Measurements from ENCODE around the gene FBXO3.

Gene FBXO3

DNA sequence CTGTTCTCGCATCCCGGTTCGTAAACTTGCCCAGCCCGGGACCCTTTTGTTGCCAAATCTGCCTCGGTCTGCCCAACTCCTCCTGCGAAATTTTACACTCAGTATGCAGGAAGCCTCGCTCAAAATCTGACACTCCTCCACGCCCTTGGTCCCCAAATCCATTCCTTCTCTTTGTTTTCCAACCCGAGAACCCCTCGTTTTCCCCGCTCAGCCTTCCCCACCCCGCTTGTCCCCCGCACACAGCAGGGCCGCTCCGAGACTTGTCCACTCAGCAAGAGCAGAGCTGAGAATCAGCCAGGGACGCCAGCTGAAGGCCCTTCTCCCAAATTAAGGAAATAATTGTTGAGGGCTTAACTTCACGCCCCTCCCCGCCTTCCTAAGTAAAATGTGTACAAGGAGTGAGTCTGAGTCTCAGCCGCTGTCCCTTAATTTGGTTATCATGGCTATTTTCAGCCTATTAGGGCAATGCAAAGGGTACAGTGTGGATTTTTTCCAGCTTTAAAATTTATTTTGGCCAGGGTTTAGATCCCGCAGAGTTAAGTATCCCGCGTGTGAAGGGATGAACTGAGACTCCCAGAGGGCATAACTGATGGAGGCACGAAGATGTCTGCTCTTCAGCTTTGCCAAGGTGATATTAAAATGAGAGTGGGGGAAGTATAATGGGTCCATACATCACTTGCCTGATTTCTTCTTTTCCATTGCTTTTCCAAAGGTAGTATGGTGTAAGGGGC, 581 bp upstream of the FBXO3 start:
- Mint-ChIP-seq H3K4me3 (peak overlapping the region; percentile 98), H3K36me3 (ENCODE audit: low read depth) (peaks cover 4% of the 10 kb centered on the region), H3K4me1 (peaks cover 45% of the 10 kb centered on the region), H3K27me3 (ENCODE audit: low read depth, poor library complexity) (peaks cover 51% of the 10 kb centered on the region), H3K9me3 (no peaks in the 10 kb centered on the region), H3K27ac (no peak overlapping the region)
- TF ChIP-seq, protein P1, sequence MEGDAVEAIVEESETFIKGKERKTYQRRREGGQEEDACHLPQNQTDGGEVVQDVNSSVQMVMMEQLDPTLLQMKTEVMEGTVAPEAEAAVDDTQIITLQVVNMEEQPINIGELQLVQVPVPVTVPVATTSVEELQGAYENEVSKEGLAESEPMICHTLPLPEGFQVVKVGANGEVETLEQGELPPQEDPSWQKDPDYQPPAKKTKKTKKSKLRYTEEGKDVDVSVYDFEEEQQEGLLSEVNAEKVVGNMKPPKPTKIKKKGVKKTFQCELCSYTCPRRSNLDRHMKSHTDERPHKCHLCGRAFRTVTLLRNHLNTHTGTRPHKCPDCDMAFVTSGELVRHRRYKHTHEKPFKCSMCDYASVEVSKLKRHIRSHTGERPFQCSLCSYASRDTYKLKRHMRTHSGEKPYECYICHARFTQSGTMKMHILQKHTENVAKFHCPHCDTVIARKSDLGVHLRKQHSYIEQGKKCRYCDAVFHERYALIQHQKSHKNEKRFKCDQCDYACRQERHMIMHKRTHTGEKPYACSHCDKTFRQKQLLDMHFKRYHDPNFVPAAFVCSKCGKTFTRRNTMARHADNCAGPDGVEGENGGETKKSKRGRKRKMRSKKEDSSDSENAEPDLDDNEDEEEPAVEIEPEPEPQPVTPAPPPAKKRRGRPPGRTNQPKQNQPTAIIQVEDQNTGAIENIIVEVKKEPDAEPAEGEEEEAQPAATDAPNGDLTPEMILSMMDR (IDR thresholded peaks at IDR 0.05): no peak
- DNase-seq: peak; percentile 38

DNA sequence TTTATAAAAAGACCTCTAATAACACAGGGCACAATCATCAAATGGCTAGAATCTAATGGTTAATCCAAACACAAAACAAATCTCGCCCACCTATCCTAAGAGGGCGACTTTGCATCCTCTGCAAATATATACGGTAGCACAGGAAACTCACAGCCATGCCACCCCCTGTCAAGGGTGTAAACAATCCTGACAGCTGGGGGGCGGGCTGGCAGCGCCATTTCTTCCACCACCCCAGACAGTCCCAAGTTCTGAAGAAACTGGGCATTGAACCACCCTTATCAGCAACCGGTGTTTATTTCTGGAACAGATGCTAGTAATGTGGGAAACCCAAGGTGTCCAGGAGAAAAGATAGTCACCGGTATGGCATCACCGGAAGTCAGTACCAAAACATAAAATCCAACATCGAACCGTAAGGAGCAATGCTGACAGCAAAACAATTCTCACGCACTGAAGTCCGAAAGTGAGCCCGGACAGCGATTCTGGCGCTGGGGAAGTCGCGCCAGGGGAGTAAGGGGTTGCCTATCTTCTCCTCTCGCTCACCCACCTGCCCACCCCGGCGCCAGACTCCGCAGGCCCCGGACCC, 825 bp downstream of the FBXO3 start:
- Mint-ChIP-seq H3K4me3 (peak overlapping the region; percentile 98), H3K27me3 (ENCODE audit: low read depth, poor library complexity) (peaks cover 43% of the 10 kb centered on the region), H3K27ac (no peak overlapping the region), H3K4me1 (peaks cover 31% of the 10 kb centered on the region), H3K9me3 (no peaks in the 10 kb centered on the region), H3K36me3 (ENCODE audit: low read depth) (peaks cover 13% of the 10 kb centered on the region)
- TF ChIP-seq, protein P1 (IDR thresholded peaks at IDR 0.05): no peak
- peak; percentile 20 for DNase-seq

DNA sequence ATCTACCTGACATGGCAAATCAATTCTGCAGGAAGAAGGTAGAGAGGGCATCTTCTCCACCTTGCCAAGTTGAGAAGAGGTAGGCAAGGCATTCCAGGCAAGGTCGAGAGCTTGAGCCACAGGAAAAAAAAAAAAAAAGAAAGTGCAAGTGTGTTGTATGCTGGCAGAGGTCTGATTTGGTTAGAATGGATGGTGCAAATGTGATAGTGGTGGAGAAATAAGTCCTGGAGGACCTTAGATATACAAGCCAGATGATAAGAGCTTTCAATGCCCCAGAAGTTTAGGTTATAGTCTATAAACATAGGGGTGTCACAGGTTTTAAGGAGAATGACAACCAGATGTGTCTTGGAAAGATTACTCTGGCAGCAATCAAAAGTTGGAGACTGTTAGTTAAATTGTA, 1.4 kb downstream of the FBXO3 start:
- H3K9me3 Mint-ChIP-seq: no peaks in the 10 kb centered on the region
- H3K27ac Mint-ChIP-seq: no peak overlapping the region
- H3K27me3 Mint-ChIP-seq (ENCODE audit: low read depth, poor library complexity): peaks cover 41% of the 10 kb centered on the region
- peaks cover 17% of the 10 kb centered on the region for H3K36me3 Mint-ChIP-seq (ENCODE audit: low read depth)
- TF ChIP-seq, protein P1 (IDR thresholded peaks at IDR 0.05): no peak
- H3K4me1 Mint-ChIP-seq: peaks cover 25% of the 10 kb centered on the region
- peak overlapping the region; percentile 67 for H3K4me3 Mint-ChIP-seq
- DNase-seq: no peak

DNA sequence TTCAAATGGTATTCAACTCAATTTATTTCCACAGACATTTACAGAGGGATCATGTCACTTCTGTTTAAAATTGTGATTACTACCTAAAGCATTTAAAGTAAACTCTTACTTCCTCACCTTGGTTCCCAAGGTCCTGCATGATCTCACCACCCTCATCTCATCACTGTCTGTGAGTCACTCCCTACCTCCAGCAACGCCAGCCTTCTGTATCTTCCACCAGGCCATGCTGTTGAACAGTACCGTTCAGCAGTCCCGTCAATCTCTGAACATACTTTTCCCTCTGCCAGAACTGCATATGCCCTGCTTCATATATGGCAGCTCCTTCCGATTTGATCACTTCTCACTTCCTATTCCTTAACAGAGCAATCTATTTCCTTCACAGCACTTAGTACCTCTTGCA, 2.0 kb downstream of the FBXO3 start:
- Mint-ChIP-seq H3K27me3 (ENCODE audit: low read depth, poor library complexity) (peaks cover 41% of the 10 kb centered on the region), H3K4me1 (peaks cover 23% of the 10 kb centered on the region), H3K27ac (no peak overlapping the region), H3K36me3 (ENCODE audit: low read depth) (peaks cover 21% of the 10 kb centered on the region), H3K4me3 (peak overlapping the region; percentile 67), H3K9me3 (no peaks in the 10 kb centered on the region)
- DNase-seq: no peak
- TF ChIP-seq, protein P1 (IDR thresholded peaks at IDR 0.05): no peak

DNA sequence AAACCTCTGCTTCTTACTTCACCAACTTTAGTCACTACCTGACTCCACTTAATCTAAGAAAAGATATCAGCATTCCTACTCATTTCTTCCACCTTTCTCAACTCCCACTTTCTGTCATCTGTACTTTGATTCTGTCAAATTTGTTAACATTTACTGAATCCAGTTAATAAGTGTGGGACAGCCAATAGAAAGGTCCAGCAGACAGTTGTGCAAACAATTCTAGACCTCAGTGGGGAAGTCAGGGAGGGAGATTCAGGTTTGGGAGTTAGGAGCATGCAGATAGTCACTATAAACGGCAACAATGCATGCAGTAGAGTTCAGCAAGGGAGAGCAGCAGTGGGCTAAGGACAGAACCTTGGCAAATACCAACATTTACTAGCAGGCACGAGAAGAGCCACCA, 4.1 kb downstream of the FBXO3 start:
- TF ChIP-seq, protein P1 (IDR thresholded peaks at IDR 0.05): no peak
- no peak for DNase-seq
- H3K27ac Mint-ChIP-seq: no peak overlapping the region
- peaks cover 36% of the 10 kb centered on the region for H3K36me3 Mint-ChIP-seq (ENCODE audit: low read depth)
- no peaks in the 10 kb centered on the region for H3K9me3 Mint-ChIP-seq
- peaks cover 26% of the 10 kb centered on the region for H3K27me3 Mint-ChIP-seq (ENCODE audit: low read depth, poor library complexity)
- no peak overlapping the region for H3K4me3 Mint-ChIP-seq
- H3K4me1 Mint-ChIP-seq: peaks cover 18% of the 10 kb centered on the region

DNA sequence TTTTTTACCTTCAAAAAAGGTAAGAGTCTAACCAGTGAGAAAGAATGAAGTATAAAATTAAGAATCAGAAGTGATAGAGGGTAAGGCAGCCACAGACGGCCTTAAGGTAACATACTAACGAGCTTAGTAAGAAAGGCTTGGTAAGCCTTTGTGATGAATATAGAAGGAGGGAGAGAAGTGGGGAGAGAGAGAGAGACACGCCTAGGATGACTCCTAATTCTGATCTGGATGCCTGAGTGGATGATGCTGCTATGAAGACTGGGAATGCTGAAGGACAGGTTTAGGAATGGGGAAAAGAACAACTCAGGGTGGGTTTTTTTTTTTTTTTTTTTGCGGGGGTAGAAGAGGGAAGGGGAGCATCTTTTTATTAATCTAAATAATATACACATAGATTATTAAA, 4.8 kb downstream of the FBXO3 start:
- H3K36me3 Mint-ChIP-seq (ENCODE audit: low read depth): peaks cover 43% of the 10 kb centered on the region
- peaks cover 15% of the 10 kb centered on the region for H3K4me1 Mint-ChIP-seq
- no peaks in the 10 kb centered on the region for H3K9me3 Mint-ChIP-seq
- TF ChIP-seq, protein P1 (IDR thresholded peaks at IDR 0.05): no peak
- no peak overlapping the region for H3K4me3 Mint-ChIP-seq
- DNase-seq: no peak
- H3K27me3 Mint-ChIP-seq (ENCODE audit: low read depth, poor library complexity): peaks cover 19% of the 10 kb centered on the region
- H3K27ac Mint-ChIP-seq: peak overlapping the region; percentile 7
